D721Med (cell line): ENCODE measurements around the gene RIMS3.
A peak's percentile ranks its signal among the peaks of the same experiment; 100 is the strongest.

Source experiments
- DNase-seq: peaks from one replicate; pipeline ENCODE4 v3.0.0; 2011; ENCODE audit warnings: low spot score; ENCODE audit not compliant: insufficient read length
- FAIRE-seq: peaks from 2 replicates; lab custom pipeline; 2011; peaks lifted over from hg19 to GRCh38; lab: Jason Lieb, UNC
- CTCF ChIP-seq: IDR thresholded peaks from 2 replicates; pipeline ENCODE4 v1.5.1; 2012; ENCODE audit warnings: mild to moderate bottlenecking, control low read depth; ENCODE audit not compliant: insufficient read depth; ENCODE audit errors: missing control alignments

The RIMS3 gene

GRCh38 chr1:40599926-40600325 is 65.6 kb downstream of the RIMS3 start:
- TF ChIP-seq CTCF = no peak
- DNase-seq (no peak), FAIRE-seq (no peak)

- no peak for TF ChIP-seq CTCF
- no peak for DNase-seq
- no peak for FAIRE-seq
Observed at GRCh38 chr1:40595623-40596022, 69.9 kb downstream of the RIMS3 start.

- FAIRE-seq (no peak), DNase-seq (no peak)
- TF ChIP-seq CTCF = no peak
Observed at GRCh38 chr1:40594187-40594531, 71.3 kb downstream of the RIMS3 start.

- TF ChIP-seq CTCF = no peak
- FAIRE-seq (no peak), DNase-seq (no peak)
Observed at GRCh38 chr1:40593449-40594186, 71.9 kb downstream of the RIMS3 start.

- peak; percentile 50 for TF ChIP-seq CTCF
- DNase-seq (no peak), FAIRE-seq (no peak)
Observed at GRCh38 chr1:40592107-40592803, 73.2 kb downstream of the RIMS3 start.

- FAIRE-seq = no peak
- DNase-seq = no peak
- no peak for TF ChIP-seq CTCF
Observed at GRCh38 chr1:40588586-40588985, 76.9 kb downstream of the RIMS3 start.

GRCh38 chr1:40583980-40584379 is 81.5 kb downstream of the RIMS3 start:
- no peak for FAIRE-seq
- no peak for TF ChIP-seq CTCF
- DNase-seq = no peak
